GM12892 (cell line): ENCODE results near the gene PDE1C.

Experiments used
- DNase-seq: peaks from one replicate; pipeline ENCODE4 v3.0.0; 2011; ENCODE audit not compliant: insufficient read length
- FAIRE-seq: peaks from 2 replicates; lab custom pipeline; 2011; peaks lifted over from hg19 to GRCh38; lab: Jason Lieb, UNC
- POLR2A ChIP-seq: IDR thresholded peaks from 2 replicates; pipeline ENCODE4 v1.6.1; 2011; ENCODE audit warnings: low read depth, low read length, control low read depth
- POLR2AphosphoS5 ChIP-seq: IDR thresholded peaks from 2 replicates; pipeline ENCODE4 v1.6.1; 2011; ENCODE audit warnings: low read depth, low read length, control low read depth
- TAF1 ChIP-seq: IDR thresholded peaks from 2 replicates; pipeline ENCODE4 v1.6.1; 2011; ENCODE audit warnings: low read depth, mild to moderate bottlenecking, control low read depth, low read length, borderline replicate concordance

Gene PDE1C

DNA sequence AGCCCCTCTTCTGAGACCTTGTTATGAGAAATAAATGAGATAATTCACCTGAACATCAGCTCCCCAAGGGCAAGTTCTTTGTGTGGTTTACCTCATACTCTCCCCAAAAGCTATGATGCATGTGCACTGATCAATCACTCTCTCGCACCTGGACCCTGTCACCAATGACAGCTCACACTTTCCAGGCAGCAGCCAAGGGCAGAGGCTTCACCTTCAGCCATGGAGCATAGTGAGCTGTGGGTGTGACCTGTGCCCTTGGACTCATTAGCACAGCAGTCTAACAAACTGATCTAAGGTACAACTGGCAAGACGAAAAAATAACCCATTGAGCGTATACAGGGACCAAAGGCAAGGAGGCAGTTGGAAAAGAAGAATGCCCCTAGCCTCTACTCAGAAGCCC, 17.0 kb downstream of the PDE1C start:
- DNase-seq (no peak), FAIRE-seq (no peak)
- TF ChIP-seq POLR2AphosphoS5 (no peak), TAF1 (no peak)

DNA sequence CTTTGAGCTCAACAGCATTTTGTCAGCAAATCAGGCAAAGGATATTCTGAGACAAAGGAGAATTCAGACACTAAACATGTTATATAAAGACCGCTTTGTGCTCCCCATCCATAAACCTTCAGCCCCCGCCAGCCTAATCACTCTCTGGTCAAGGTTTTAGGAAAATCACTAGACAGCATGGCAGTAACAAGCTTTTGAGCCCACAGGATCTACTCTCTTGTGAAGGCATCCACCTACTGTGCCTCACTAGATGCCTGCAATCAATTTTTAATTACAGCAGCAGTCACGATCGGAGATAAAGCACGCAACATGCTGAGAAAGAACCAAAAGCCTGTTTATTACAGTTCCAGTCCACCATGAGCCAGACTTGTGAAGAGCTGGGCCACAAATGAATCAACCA, 19.1 kb downstream of the PDE1C start:
- no peak for TF ChIP-seq TAF1
- no peak for TF ChIP-seq POLR2AphosphoS5
- TF ChIP-seq POLR2A = no peak
- FAIRE-seq (no peak), DNase-seq (no peak)

- no peak for FAIRE-seq
- no peak for DNase-seq
- TF ChIP-seq POLR2AphosphoS5 (no peak), TAF1 (no peak), POLR2A (no peak)
These were observed 20.6 kb downstream of the PDE1C start for GRCh38 chr7:32049599-32049998.

- no peak for DNase-seq
- FAIRE-seq = no peak
- TF ChIP-seq TAF1 = no peak
- no peak for TF ChIP-seq POLR2AphosphoS5
- no peak for TF ChIP-seq POLR2A
These were observed 21.2 kb downstream of the PDE1C start for GRCh38 chr7:32048970-32049491.

DNA sequence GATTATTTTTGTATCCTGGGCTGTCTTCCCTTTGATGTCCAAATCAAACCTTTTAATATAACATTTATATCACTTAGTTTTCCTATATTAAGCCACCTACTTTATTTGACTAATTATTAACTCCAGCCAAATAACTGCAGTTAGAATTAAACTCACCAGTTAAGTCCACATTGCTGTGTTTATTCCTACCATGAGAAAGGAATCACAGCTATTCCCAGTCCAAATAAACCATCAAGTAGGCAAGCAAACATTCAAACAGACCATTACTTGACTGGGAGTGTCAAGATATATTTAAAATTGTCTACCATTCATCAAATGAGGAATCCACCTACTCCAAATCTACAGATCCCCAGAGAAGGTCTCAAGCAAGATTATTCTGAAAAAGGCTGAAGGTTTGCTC, 22.4 kb downstream of the PDE1C start:
- TF ChIP-seq TAF1 (no peak), POLR2A (no peak), POLR2AphosphoS5 (no peak)
- FAIRE-seq = no peak

DNA sequence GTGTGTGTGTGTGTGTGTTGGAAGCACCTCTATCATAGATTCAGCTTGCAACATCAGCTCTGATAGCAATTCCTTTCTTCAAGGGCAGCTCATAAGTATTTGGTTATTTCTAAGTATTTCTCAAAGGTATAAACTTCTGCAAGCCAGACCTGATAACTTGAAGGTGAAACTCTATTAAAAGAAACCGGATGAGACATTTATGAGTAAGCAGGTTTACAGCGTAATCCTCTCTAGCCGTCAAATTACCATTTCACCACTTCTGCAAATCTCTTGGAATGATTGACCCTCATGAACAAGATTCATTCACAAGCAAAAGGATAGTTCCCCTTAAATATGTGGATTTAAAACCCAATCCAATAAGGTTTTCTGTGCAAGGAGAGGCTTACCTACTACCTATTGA, 23.1 kb downstream of the PDE1C start:
- DNase-seq = no peak
- FAIRE-seq = peak; percentile 67
- no peak for TF ChIP-seq POLR2AphosphoS5
- TF ChIP-seq POLR2A = no peak
- no peak for TF ChIP-seq TAF1

More for the DNA sequence above, 22.4 kb downstream of the PDE1C start:
- DNase-seq = no peak

GRCh38 chr7:32045228-32045627, 25.0 kb downstream of the PDE1C start:
- no peak for DNase-seq
- FAIRE-seq = no peak
- TF ChIP-seq POLR2AphosphoS5 = no peak
- no peak for TF ChIP-seq TAF1

DNA sequence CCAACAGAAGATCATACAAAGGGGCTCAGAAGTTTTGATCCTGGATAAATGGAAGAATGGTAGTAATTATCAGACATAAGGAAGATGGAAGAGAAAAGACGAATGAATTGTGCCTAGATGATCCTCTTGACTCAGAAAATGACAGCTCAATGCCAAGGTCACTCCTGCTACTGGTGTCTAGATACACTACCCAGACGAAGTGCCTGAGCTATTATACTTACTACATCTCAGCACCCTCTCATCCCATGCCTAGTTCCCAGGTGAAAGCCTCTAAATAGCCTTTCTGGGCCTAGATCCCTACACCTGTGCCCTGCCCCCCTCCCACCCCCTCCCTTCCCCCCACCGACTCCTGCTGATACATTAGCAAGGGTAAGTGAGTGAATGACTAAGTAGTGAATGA, 25.5 kb downstream of the PDE1C start:
- DNase-seq (no peak), FAIRE-seq (no peak)
- TF ChIP-seq TAF1 (no peak), POLR2A (no peak), POLR2AphosphoS5 (no peak)

DNA sequence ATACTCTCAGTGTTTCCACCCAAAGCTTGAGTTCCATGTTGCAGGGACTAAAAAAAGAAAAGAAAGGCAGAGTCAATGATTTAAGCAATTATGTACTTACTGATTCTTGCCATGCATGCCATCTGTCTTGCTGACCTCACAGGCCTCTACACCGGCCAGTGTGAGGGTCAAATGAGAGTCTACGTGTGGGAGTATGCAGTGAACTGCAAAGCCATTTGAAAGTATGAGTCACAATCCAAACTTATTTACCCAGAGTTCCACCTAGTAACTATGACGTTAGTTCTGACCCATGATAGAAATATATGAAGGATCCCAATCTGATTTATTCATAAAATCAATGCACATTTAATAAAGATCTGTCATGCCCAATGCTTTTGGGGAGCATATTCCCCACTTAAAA, 26.5 kb downstream of the PDE1C start:
- no peak for TF ChIP-seq POLR2AphosphoS5
- TF ChIP-seq POLR2A = no peak
- TF ChIP-seq TAF1 = no peak
- no peak for DNase-seq
- no peak for FAIRE-seq

DNA sequence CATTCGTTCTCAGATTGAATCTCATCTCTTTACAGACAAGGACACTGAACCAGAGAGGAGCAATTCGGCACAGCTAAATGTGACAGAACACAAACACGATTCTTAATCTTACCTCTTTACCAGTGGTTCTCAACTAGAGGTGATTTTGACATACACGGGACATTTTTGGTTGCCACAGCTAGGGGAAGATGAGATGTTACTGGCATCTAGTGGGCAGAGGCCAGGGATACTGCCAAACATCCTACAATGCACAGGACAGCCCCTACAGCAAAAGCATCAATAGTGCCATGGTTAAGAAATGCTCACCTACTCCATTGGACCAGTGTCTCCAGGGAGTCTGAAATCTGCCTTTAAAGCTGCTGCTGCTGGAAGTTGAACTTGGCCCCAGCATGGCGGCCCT, 27.3 kb downstream of the PDE1C start:
- TF ChIP-seq POLR2A (no peak), TAF1 (no peak), POLR2AphosphoS5 (no peak)
- DNase-seq = no peak
- no peak for FAIRE-seq

- no peak for DNase-seq
- TF ChIP-seq POLR2A (no peak), TAF1 (no peak), POLR2AphosphoS5 (no peak)
- FAIRE-seq = no peak
These were observed 31.0 kb downstream of the PDE1C start for GRCh38 chr7:32039000-32039756.

- no peak for TF ChIP-seq POLR2AphosphoS5
- no peak for TF ChIP-seq POLR2A
- no peak for TF ChIP-seq TAF1
- FAIRE-seq (no peak), DNase-seq (no peak)
These were observed 32.5 kb downstream of the PDE1C start for GRCh38 chr7:32037650-32038198.

- DNase-seq (no peak), FAIRE-seq (no peak)
- no peak for TF ChIP-seq TAF1
- no peak for TF ChIP-seq POLR2A
- no peak for TF ChIP-seq POLR2AphosphoS5
These were observed 33.6 kb downstream of the PDE1C start for GRCh38 chr7:32036557-32036956.
